K562 (cell line): ENCODE results near the gene HOXB7. TPM values are rescaled to one million over a fixed set of nuclear protein-coding genes. Genes with fewer than 3 reads are reported as not detected.

ENCODE experiments used
- BCL6 ChIP-seq: fragments of 250-450 bp; sonication (Bioruptor Pico); IDR thresholded peaks from 2 replicates; pipeline ENCODE4 v1.4.0; 2020
- CBX1 ChIP-seq: sonication (generic); IDR thresholded peaks from 2 replicates; pipeline ENCODE4 v1.6.1; 2016; ENCODE audit warnings: antibody characterized with exemption, low read depth, mild to moderate bottlenecking
- CREM ChIP-seq: IDR thresholded peaks from 2 replicates; pipeline ENCODE4 v1.6.1; 2014; ENCODE audit warnings: antibody characterized with exemption, low read depth
- CSDE1 ChIP-seq, 2 experiments: fragments of 450-650 bp; IDR thresholded peaks; 2 replicates each; pipeline ENCODE4 v1.6.1; 2016; ENCODE audit warnings: mild to moderate bottlenecking in 1 of 2
- DDX20 ChIP-seq: fragments of 450-650 bp; IDR thresholded peaks from 2 replicates; pipeline ENCODE4 v1.6.1; 2016; ENCODE audit warnings: missing genetic modification characterization, low read depth, mild to moderate bottlenecking, missing compliant biosample characterization, moderate library complexity
- HDAC6 ChIP-seq: IDR thresholded peaks from 2 replicates; pipeline ENCODE4 v1.6.1; 2012; ENCODE audit warnings: low read depth, mild to moderate bottlenecking, control low read depth, inconsistent platforms, low read length, moderate library complexity
- KHSRP ChIP-seq: fragments of 450-650 bp; IDR thresholded peaks from 2 replicates; pipeline ENCODE4 v1.6.1; 2017
- MCM5 ChIP-seq: fragments of 450-650 bp; IDR thresholded peaks from 2 replicates; pipeline ENCODE4 v1.6.1; 2016; ENCODE audit warnings: low read depth
- NFATC3 ChIP-seq: fragments of 450-650 bp; IDR thresholded peaks from 2 replicates; pipeline ENCODE4 v1.6.1; 2017; ENCODE audit warnings: mild to moderate bottlenecking
- NFE2 ChIP-seq: IDR thresholded peaks from 2 replicates; pipeline ENCODE4 v1.6.1; 2014; ENCODE audit warnings: antibody characterized with exemption, low read depth
- NFIX ChIP-seq: fragments of 250-450 bp; sonication (Bioruptor Pico); IDR thresholded peaks from 2 replicates; pipeline ENCODE4 v1.4.0; 2020; ENCODE audit warnings: low read depth, mild to moderate bottlenecking, moderate library complexity
- PHF8 ChIP-seq: fragments of 200-600 bp; sonication (generic); IDR thresholded peaks from 2 replicates; pipeline ENCODE4 v1.6.1; 2012; ENCODE audit warnings: mixed run types, mild to moderate bottlenecking, inconsistent platforms, low read length, moderate library complexity, borderline replicate concordance
- RBM17 ChIP-seq: fragments of 200-400 bp; formaldehyde crosslinking; IDR thresholded peaks from 2 replicates; pipeline ENCODE4 v1.6.1; 2017; ENCODE audit warnings: low read depth, mild to moderate bottlenecking, low read length, borderline replicate concordance
- SRSF9 ChIP-seq: fragments of 200-400 bp; formaldehyde crosslinking; IDR thresholded peaks from 2 replicates; pipeline ENCODE4 v1.6.1; 2017; ENCODE audit warnings: low read depth, low read length, borderline replicate concordance
- TCF7L2 ChIP-seq: fragments of 150-350 bp; IDR thresholded peaks from 2 replicates; pipeline ENCODE4 v1.6.1; 2016; ENCODE audit warnings: low read depth, mild to moderate bottlenecking, low read length, moderate library complexity
- THRAP3 ChIP-seq: fragments of 450-650 bp; IDR thresholded peaks from 2 replicates; pipeline ENCODE4 v1.6.1; 2016; ENCODE audit warnings: mild to moderate bottlenecking, inconsistent platforms, borderline replicate concordance
- TRIM28 ChIP-seq: fragments of 450-650 bp; IDR thresholded peaks from 2 replicates; pipeline ENCODE4 v1.6.1; 2017
- ZNF134 ChIP-seq: fragments of 250-450 bp; sonication (Bioruptor Pico); conservative IDR thresholded peaks from 2 replicates; pipeline ENCODE4 v1.4.0; 2020
- ZNF75A ChIP-seq: fragments of 450-650 bp; formaldehyde crosslinking; IDR thresholded peaks from 2 replicates; pipeline ENCODE4 v1.4.0; 2020; ENCODE audit warnings: mild to moderate bottlenecking
- polyA plus RNA-seq, 8 experiments: library from polyadenylated mRNA; depleted of rRNA in 4 of 8; stranded (reverse) in 5 of 8; unstranded in 3 of 8; fragments of >200 nt; fragmentation: Nextera tagmentation in 2 of 8; fragmentation: Illumina TruSeq in 1 of 8; extraction: Ambion mirVana in 2 of 8; extraction: Trizol in 1 of 8; gene quantifications; 2 replicates each; pipeline versions ENCODE4 v1.2.1 to v1.2.3, GENCODE V29; 2011 to 2014; ENCODE audit warnings: inconsistent platforms in 1 of 8, missing spikeins in 1 of 8
- total RNA-seq, 7 experiments: library from RNA; depleted of rRNA in 6 of 7; stranded (reverse); fragments of >200 nt in 6 of 7; fragmentation: Illumina TruSeq in 2 of 7; extraction: Trizol in 2 of 7; gene quantifications; 2 replicates each; pipeline versions ENCODE4 v1.2.1 to v1.2.3, GENCODE V29; 2011 to 2021; ENCODE audit warnings: low replicate concordance in 1 of 7
- TF ChIP-seq, protein P1 (sequence below): fragments of 450-650 bp; formaldehyde crosslinking; IDR thresholded peaks from 2 replicates; pipeline ENCODE4 v1.4.0; 2020; ENCODE audit warnings: mild to moderate bottlenecking, moderate library complexity
- TF ChIP-seq, protein P2 (sequence below), 2 experiments: IDR thresholded peaks; 2 replicates each; pipeline ENCODE4 v1.6.1; 2011; ENCODE audit warnings: borderline replicate concordance in 1 of 2, control low read depth in 1 of 2, low read depth in 1 of 2, low read length in 1 of 2, mild to moderate bottlenecking in 1 of 2, mixed read lengths in 1 of 2, moderate library complexity in 1 of 2; ENCODE audit not compliant: insufficient read depth in 1 of 2, insufficient read length in 1 of 2, poor library complexity in 1 of 2, severe bottlenecking in 1 of 2; ENCODE audit errors: extremely low read depth in 1 of 2
- TF ChIP-seq, protein P3 (sequence below): fragments of 450-650 bp; IDR thresholded peaks from 2 replicates; pipeline ENCODE4 v1.6.1; 2016; ENCODE audit warnings: low read depth, mild to moderate bottlenecking, moderate library complexity
- TF ChIP-seq, protein P4 (sequence below): fragments of 450-650 bp; IDR thresholded peaks from 2 replicates; pipeline ENCODE4 v1.6.1; 2018; ENCODE audit not compliant: partially characterized antibody

HOXB7 gene
- total and polyA plus RNA-seq, 9 of the 15 experiments (the other 6 are each of a cell fraction or from before 2014, with no cell fraction given) = 5.5 to 16.7 (median 8.3) TPM

DNA sequence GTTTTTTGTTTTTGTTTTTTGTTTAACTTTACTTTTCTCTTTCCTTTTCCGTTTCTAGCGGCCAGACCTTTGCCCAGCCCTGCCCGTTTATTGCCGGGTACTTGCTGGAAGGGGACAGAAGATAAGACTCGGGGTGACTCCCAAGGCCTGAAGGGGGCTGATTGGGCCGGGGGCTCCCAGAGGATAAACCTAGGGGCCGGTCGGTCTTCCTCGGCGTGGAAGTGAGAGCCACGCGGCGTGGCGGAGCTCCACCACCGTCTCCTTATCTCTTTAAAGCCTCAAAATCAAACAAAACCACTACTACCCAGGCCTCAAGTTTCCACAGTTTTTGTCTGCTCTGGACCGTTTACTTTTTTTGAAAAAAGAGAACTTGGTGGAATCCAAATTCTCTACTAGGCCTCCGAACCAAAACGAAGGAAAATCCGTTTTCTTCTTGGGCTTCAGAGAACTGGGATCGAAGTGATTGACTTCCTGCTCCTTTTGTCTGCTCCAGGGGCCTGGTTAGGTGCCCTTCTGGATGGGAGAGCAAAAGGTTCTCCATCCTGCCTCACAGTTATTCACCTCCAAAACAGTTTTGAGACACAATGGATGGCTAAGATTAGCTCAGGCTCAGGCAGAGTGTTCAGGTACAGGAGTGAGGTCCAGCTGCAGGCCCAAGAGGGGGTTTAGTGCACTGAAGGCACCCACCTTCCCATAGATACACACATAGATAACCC is 23.8 kb upstream of the HOXB7 start (continued):
- TF ChIP-seq DDX20 (tag) (no peak), MCM5 (no peak), PHF8 (no peak), NFATC3 (no peak), SRSF9 (no peak), NFE2 (no peak), CSDE1 (IDR thresholded peaks at IDR 0.05) (no peak), TCF7L2 (no peak), CBX1 (no peak), THRAP3 (no peak), RBM17 (no peak), KHSRP (no peak), CREM (no peak), TRIM28 (no peak), HDAC6 (no peak), ZNF134 (CRISPR knock-in tag) (no peak), ZNF75A (no peak), BCL6 (CRISPR knock-in tag) (no peak), NFIX (no peak)
- TF ChIP-seq, protein P1, sequence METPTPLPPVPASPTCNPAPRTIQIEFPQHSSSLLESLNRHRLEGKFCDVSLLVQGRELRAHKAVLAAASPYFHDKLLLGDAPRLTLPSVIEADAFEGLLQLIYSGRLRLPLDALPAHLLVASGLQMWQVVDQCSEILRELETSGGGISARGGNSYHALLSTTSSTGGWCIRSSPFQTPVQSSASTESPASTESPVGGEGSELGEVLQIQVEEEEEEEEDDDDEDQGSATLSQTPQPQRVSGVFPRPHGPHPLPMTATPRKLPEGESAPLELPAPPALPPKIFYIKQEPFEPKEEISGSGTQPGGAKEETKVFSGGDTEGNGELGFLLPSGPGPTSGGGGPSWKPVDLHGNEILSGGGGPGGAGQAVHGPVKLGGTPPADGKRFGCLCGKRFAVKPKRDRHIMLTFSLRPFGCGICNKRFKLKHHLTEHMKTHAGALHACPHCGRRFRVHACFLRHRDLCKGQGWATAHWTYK (CRISPR knock-in tag) = no peak
- TF ChIP-seq, protein P2, sequence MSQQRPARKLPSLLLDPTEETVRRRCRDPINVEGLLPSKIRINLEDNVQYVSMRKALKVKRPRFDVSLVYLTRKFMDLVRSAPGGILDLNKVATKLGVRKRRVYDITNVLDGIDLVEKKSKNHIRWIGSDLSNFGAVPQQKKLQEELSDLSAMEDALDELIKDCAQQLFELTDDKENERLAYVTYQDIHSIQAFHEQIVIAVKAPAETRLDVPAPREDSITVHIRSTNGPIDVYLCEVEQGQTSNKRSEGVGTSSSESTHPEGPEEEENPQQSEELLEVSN (IDR thresholded peaks at IDR 0.05; ENCODE audit: borderline replicate concordance in 1 of 2, extremely low read depth in 1 of 2, insufficient read depth in 1 of 2, insufficient read length in 1 of 2, low read depth in 1 of 2, low read length in 1 of 2, poor library complexity in 1 of 2, severe bottlenecking in 1 of 2) = peak in 1 of 2 experiments; percentile 19
- TF ChIP-seq, protein P3, sequence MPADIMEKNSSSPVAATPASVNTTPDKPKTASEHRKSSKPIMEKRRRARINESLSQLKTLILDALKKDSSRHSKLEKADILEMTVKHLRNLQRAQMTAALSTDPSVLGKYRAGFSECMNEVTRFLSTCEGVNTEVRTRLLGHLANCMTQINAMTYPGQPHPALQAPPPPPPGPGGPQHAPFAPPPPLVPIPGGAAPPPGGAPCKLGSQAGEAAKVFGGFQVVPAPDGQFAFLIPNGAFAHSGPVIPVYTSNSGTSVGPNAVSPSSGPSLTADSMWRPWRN = no peak
- TF ChIP-seq, protein P4, sequence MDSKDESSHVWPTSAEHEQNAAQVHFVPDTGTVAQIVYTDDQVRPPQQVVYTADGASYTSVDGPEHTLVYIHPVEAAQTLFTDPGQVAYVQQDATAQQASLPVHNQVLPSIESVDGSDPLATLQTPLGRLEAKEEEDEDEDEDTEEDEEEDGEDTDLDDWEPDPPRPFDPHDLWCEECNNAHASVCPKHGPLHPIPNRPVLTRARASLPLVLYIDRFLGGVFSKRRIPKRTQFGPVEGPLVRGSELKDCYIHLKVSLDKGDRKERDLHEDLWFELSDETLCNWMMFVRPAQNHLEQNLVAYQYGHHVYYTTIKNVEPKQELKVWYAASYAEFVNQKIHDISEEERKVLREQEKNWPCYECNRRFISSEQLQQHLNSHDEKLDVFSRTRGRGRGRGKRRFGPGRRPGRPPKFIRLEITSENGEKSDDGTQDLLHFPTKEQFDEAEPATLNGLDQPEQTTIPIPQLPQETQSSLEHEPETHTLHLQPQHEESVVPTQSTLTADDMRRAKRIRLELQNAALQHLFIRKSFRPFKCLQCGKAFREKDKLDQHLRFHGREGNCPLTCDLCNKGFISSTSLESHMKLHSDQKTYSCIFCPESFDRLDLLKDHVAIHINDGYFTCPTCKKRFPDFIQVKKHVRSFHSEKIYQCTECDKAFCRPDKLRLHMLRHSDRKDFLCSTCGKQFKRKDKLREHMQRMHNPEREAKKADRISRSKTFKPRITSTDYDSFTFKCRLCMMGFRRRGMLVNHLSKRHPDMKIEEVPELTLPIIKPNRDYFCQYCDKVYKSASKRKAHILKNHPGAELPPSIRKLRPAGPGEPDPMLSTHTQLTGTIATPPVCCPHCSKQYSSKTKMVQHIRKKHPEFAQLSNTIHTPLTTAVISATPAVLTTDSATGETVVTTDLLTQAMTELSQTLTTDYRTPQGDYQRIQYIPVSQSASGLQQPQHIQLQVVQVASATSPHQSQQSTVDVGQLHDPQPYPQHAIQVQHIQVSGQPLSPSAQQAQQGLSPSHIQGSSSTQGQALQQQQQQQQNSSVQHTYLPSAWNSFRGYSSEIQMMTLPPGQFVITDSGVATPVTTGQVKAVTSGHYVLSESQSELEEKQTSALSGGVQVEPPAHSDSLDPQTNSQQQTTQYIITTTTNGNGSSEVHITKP = no peak
